ENCODE measurements around the gene TSC22D3.

GRCh38 chrX:107736781-107737531, 38.6 kb downstream of the TSC22D3 start:
- no peak for TF ChIP-seq CTCF (IDR thresholded peaks at IDR 0.05; ENCODE audit: borderline replicate concordance, extremely low read depth, low read length, poor library complexity, severe bottlenecking)
- TF ChIP-seq EZH2 (IDR thresholded peaks at IDR 0.05; ENCODE audit: borderline replicate concordance, low read depth, low read length, severe bottlenecking), result no peak
